ENCODE data around the gene FZD1. TPM values are rescaled to one million over a fixed set of nuclear protein-coding genes. Genes with fewer than 3 reads are reported as not detected.

Gene FZD1
- total and polyA plus RNA-seq, 2 of the 8 experiments (the other 6 are each of a cell fraction or from before 2014, with no cell fraction given) = 0.62 to 0.91 TPM

- Histone ChIP-seq H4K8ac (ENCODE audit: extremely low read depth, insufficient read depth, low read length) (no peak overlapping the region), H4K5ac (ENCODE audit: insufficient read length, low read depth, low read length) (no peak overlapping the region), H4K20me1 (replicated peaks in 1 of 2; ENCODE audit: control insufficient read depth in 1 of 2, insufficient read depth in 2 of 2, low read length in 2 of 2) (no peaks in the 10 kb centered on the region), H3K27me3 (replicated peaks in 1 of 4; ENCODE audit: control insufficient read depth in 3 of 4, extremely low read depth in 1 of 4, insufficient read depth in 3 of 4, low read length in 3 of 4) (peaks cover 0 to under 1% (median under 1%) of the 10 kb centered on the region in 4 experiments; a peak in 1 of 7 replicates), H3K18ac (ENCODE audit: extremely low read depth, low read length) (no peak overlapping the region), H3K56ac (replicated peaks; ENCODE audit: insufficient read length, low read depth, low read length) (no peak overlapping the region), H2AFZ (ENCODE audit: low read length) (no peak overlapping the region), H2BK15ac (ENCODE audit: low read length) (no peak overlapping the region), H3K36me3 (ENCODE audit: control insufficient read depth in 2 of 4, insufficient read depth in 4 of 4, low read length in 3 of 4) (no peaks in the 10 kb centered on the region), H3K4me3 (ENCODE audit: extremely low read depth in 1 of 4, insufficient read depth in 2 of 4, low read depth in 3 of 4, low read length in 4 of 4) (no peak overlapping the region), H2BK12ac (ENCODE audit: low read depth, low read length) (no peak overlapping the region), H2BK20ac (ENCODE audit: low read length) (no peak overlapping the region), H3K23ac (ENCODE audit: insufficient read length) (no peak overlapping the region), H2AK5ac (ENCODE audit: low read depth, low read length) (no peak overlapping the region), H3K9me3 (ENCODE audit: insufficient read depth in 2 of 2, low read depth in 1 of 2, low read length in 1 of 2) (peaks cover 0 to 3% of the 10 kb centered on the region in 2 experiments; a peak in 1 of 4 replicates), H2BK120ac (replicated peaks; ENCODE audit: low read depth, low read length) (no peak overlapping the region), H4K91ac (replicated peaks; ENCODE audit: insufficient read length, low read length) (no peak overlapping the region), H3K79me2 (ENCODE audit: control insufficient read depth in 1 of 2, insufficient read depth in 2 of 2, low read length in 2 of 2) (no peaks in the 10 kb centered on the region), H2BK5ac (ENCODE audit: low read depth, low read length) (no peak overlapping the region), H3K79me1 (ENCODE audit: low read depth, low read length) (no peaks in the 10 kb centered on the region), H3K27ac (ENCODE audit: low read depth, low read length) (no peak overlapping the region), H3K23me2 (ENCODE audit: low read depth, low read length) (no peaks in the 10 kb centered on the region), H3K4ac (replicated peaks; ENCODE audit: insufficient read length, low read depth, low read length) (no peak overlapping the region), H3K14ac (ENCODE audit: insufficient read length) (no peak overlapping the region), H3K4me1 (replicated peaks in 1 of 4; ENCODE audit: control insufficient read depth in 3 of 4, insufficient read depth in 4 of 4, low read length in 3 of 4) (no peaks in the 10 kb centered on the region), H3K4me2 (ENCODE audit: insufficient read depth in 1 of 2, low read depth in 2 of 2, low read length in 2 of 2) (no peak overlapping the region), H3K9ac (replicated peaks in 1 of 4; ENCODE audit: extremely low read depth in 1 of 4, low read depth in 3 of 4, low read length in 3 of 4) (no peak overlapping the region)
- CTCF ChIA-PET (ENCODE audit: partially characterized antibody) = interaction anchor here (0.6 to 1.2 kb wide), 2 partner anchors 185 to 266 kb away, joined by 3 read pairs; no protein-coding TSS in a partner anchor
- POLR2A ChIA-PET (ENCODE audit: partially characterized antibody) = interaction anchor here (0.8 kb wide), 1 partner anchor 30 kb away, joined by 3 read pairs; no protein-coding TSS in a partner anchor
- TF ChIP-seq E2F6 (IDR thresholded peaks at IDR 0.05) (no peak), RAD21 (IDR thresholded peaks at IDR 0.05 in 1 of 2, conservative IDR thresholded peaks at IDR 0.05 in 1 of 2; ENCODE audit: low read depth in 2 of 2, low read length in 2 of 2) (no peak), TAF7 (optimal IDR thresholded peaks at IDR 0.05; ENCODE audit: borderline replicate concordance, low read depth, low read length) (no peak), SUZ12 (IDR thresholded peaks at IDR 0.05; ENCODE audit: low read length) (no peak), FOSL1 (IDR thresholded peaks at IDR 0.05; ENCODE audit: insufficient read depth, low read depth, low read length) (no peak), SP4 (IDR thresholded peaks at IDR 0.05; ENCODE audit: low read length) (no peak), NANOG (IDR thresholded peaks at IDR 0.05; ENCODE audit: insufficient read depth, low read depth, low read length, poor library complexity, severe bottlenecking) (no peak), TAF1 (IDR thresholded peaks at IDR 0.05; ENCODE audit: low read depth, low read length) (no peak), SP1 (IDR thresholded peaks at IDR 0.05; ENCODE audit: low read depth, low read length) (no peak), RXRA (IDR thresholded peaks at IDR 0.05; ENCODE audit: insufficient read depth, low read depth, low read length) (no peak), TCF12 (IDR thresholded peaks at IDR 0.05; ENCODE audit: low read depth, low read length) (no peak)
- DNase-seq (ENCODE audit: low read depth in 1 of 2, low spot score in 2 of 2) (no peak), FAIRE-seq (no peak)
- WGBS, 2 experiments (ENCODE audit: extremely low coverage in 1 of 2, insufficient coverage in 1 of 2, insufficient read length in 1 of 2, insufficient replicate concordance in 2 of 2, low coverage in 1 of 2, low lambda C conversion rate in 2 of 2, missing lambda C conversion rate in 1 of 2) = 84% methylated on average over 2 of the region's 2 CpGs; no CpG with 5 or more reads in 1 of the 2 experiments
Measured at GRCh38 chr7:91293136-91293535, 28.9 kb downstream of the FZD1 start.
